Measurements from ENCODE around the gene GSG1L.

The GSG1L gene

GRCh38 chr16:27767971-27768591 lies 295.4 kb downstream of the GSG1L start:
- no peak for DNase-seq

- DNase-seq: no peak
Observed at GRCh38 chr16:27767081-27767480, 296.4 kb downstream of the GSG1L start.

- no peak for DNase-seq
Observed at GRCh38 chr16:27766236-27766925, 297.1 kb downstream of the GSG1L start.

- no peak for DNase-seq
Observed at GRCh38 chr16:27764869-27765675, 298.4 kb downstream of the GSG1L start.

GRCh38 chr16:27764427-27764826 lies 299.1 kb downstream of the GSG1L start:
- no peak for DNase-seq

GRCh38 chr16:27762441-27762840 lies 301.1 kb downstream of the GSG1L start:
- DNase-seq: no peak

- DNase-seq: no peak
Observed at GRCh38 chr16:27761816-27762215, 301.7 kb downstream of the GSG1L start.

- no peak for DNase-seq
Observed at GRCh38 chr16:27760789-27761176, 302.7 kb downstream of the GSG1L start.

GRCh38 chr16:27759967-27760788 lies 303.3 kb downstream of the GSG1L start:
- no peak for DNase-seq

- DNase-seq: no peak
Observed at GRCh38 chr16:27759301-27759871, 304.1 kb downstream of the GSG1L start.

- DNase-seq: no peak
Observed at GRCh38 chr16:27758544-27758943, 305.0 kb downstream of the GSG1L start.

- no peak for DNase-seq
Observed at GRCh38 chr16:27756206-27756970, 307.1 kb downstream of the GSG1L start.

GRCh38 chr16:27754788-27755690 lies 308.5 kb downstream of the GSG1L start:
- DNase-seq: no peak

GRCh38 chr16:27753563-27753962 lies 310.0 kb downstream of the GSG1L start:
- no peak for DNase-seq

- no peak for DNase-seq
Observed at GRCh38 chr16:27752241-27752640, 311.3 kb downstream of the GSG1L start.

- no peak for DNase-seq
Observed at GRCh38 chr16:27751676-27752075, 311.8 kb downstream of the GSG1L start.

GRCh38 chr16:27751233-27751632 lies 312.3 kb downstream of the GSG1L start:
- no peak for DNase-seq

GRCh38 chr16:27749946-27750345 lies 313.6 kb downstream of the GSG1L start:
- DNase-seq: no peak

GRCh38 chr16:27749547-27749875 lies 314.0 kb downstream of the GSG1L start:
- no peak for DNase-seq

- DNase-seq: no peak
Observed at GRCh38 chr16:27748868-27749546, 314.5 kb downstream of the GSG1L start.
